Activated CD8-positive, alpha-beta T cell treated with anti-CD3 and anti-CD28 coated beads, Interleukin-2, amount 10 ng/mL, durations not matched to agents 7 days and 5 days (primary cell): ENCODE results near the gene RYK. TPM values are rescaled to one million over a fixed set of nuclear protein-coding genes. Genes with fewer than 3 reads are reported as not detected.

Experiments
- ATAC-seq: fragments of 150-1000 bp; cut with Tn5 transposase; one replicate; pipeline ENCODE4 v1.10.0; 2021; ENCODE audit warnings: moderate library complexity
- CTCF ChIA-PET: fragments of 350-600 bp; sonication (Branson Sonifier 250); formaldehyde crosslinking; loops from one replicate; lab custom pipeline; 2021; ENCODE audit warnings: antibody characterized with exemption; lab: Charles Lee
- POLR2A ChIA-PET: fragments of 350-600 bp; sonication (Branson Sonifier 250); formaldehyde crosslinking; loops from one replicate; lab custom pipeline; 2021; ENCODE audit warnings: antibody characterized with exemption; lab: Charles Lee
- DNase-seq: peaks from one replicate; pipeline ENCODE4 v3.0.0-alpha.2; 2020
- H3K27ac Mint-ChIP-seq: one replicate; pipeline ENCODE4 v1.8.0; 2021; ENCODE audit warnings: mild to moderate bottlenecking, mixed read lengths
- H3K27me3 Mint-ChIP-seq: one replicate; pipeline ENCODE4 v1.8.0; 2021; ENCODE audit warnings: low read depth, mixed read lengths
- H3K36me3 Mint-ChIP-seq: one replicate; pipeline ENCODE4 v1.8.0; 2021; ENCODE audit warnings: low read depth, mixed read lengths
- H3K4me1 Mint-ChIP-seq: one replicate; pipeline ENCODE4 v1.8.0; 2021; ENCODE audit warnings: low read depth, mixed read lengths
- H3K4me3 Mint-ChIP-seq: one replicate; pipeline ENCODE4 v1.8.0; 2021; ENCODE audit warnings: mild to moderate bottlenecking, mixed read lengths
- H3K9me3 Mint-ChIP-seq: one replicate; pipeline ENCODE4 v1.8.0; 2022; ENCODE audit warnings: mixed read lengths; ENCODE audit not compliant: insufficient read depth
- total RNA-seq, 2 experiments: library from RNA; stranded (reverse); gene quantifications; one replicate each; pipeline ENCODE4 v1.2.3, GENCODE V29; 2021

The RYK gene
- total RNA-seq, 2 experiments from 2014 or later = 6.9 to 9.4 TPM

GRCh38 chr3:134144694-134145093 lies 106.0 kb downstream of the RYK start:
- CTCF ChIA-PET = no interaction called here
- H3K4me3 Mint-ChIP-seq = no peak overlapping the region
- H3K9me3 Mint-ChIP-seq = peaks cover 4% of the 10 kb centered on the region
- POLR2A ChIA-PET = no interaction called here
- no peaks in the 10 kb centered on the region for H3K36me3 Mint-ChIP-seq
- no peak overlapping the region for H3K27ac Mint-ChIP-seq
- H3K4me1 Mint-ChIP-seq = no peaks in the 10 kb centered on the region
- DNase-seq (no peak), ATAC-seq (no peak)
- no peaks in the 10 kb centered on the region for H3K27me3 Mint-ChIP-seq

GRCh38 chr3:134143828-134144401 lies 106.7 kb downstream of the RYK start:
- POLR2A ChIA-PET = no interaction called here
- CTCF ChIA-PET = no interaction called here

DNA sequence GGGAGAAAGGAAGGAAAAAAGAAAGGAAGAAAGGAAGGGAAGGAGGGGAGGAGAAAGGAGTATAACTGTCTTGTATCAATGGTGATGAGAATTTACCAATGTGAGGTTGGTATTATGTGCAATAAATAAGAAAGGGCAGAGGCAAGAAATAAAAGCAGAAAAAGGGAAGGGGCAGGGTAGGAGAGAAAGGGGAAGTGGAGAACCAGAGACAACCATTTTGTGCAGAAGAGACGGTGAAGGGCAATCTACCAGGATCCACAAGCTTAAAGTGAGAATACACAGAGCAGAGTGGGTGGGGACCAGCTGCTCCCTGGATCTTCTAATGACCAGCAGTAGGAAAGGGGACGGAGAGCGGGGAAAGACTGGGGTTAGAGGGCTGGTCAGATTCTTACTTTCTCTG lies 114.1 kb downstream of the RYK start:
- H3K9me3 Mint-ChIP-seq = no peaks in the 10 kb centered on the region

More at GRCh38 chr3:134143828-134144401, 106.7 kb downstream of the RYK start:
- Mint-ChIP-seq H3K27me3 (no peaks in the 10 kb centered on the region), H3K4me3 (no peak overlapping the region), H3K9me3 (peaks cover 4% of the 10 kb centered on the region), H3K4me1 (no peaks in the 10 kb centered on the region), H3K27ac (no peak overlapping the region), H3K36me3 (no peaks in the 10 kb centered on the region)
- DNase-seq (no peak), ATAC-seq (no peak)

GRCh38 chr3:134134698-134135415 lies 115.8 kb downstream of the RYK start:
- ATAC-seq = no peak
- no peak for DNase-seq
- Mint-ChIP-seq H3K4me1 (no peaks in the 10 kb centered on the region), H3K27ac (no peak overlapping the region), H3K9me3 (no peaks in the 10 kb centered on the region), H3K27me3 (no peaks in the 10 kb centered on the region), H3K4me3 (no peak overlapping the region), H3K36me3 (no peaks in the 10 kb centered on the region)
- ChIA-PET CTCF (no interaction called here), POLR2A (no interaction called here)

More for the DNA sequence above, 114.1 kb downstream of the RYK start:
- no peaks in the 10 kb centered on the region for H3K4me1 Mint-ChIP-seq
- ATAC-seq (no peak), DNase-seq (no peak)
- H3K27ac Mint-ChIP-seq = peak overlapping the region; percentile 41
- no peaks in the 10 kb centered on the region for H3K27me3 Mint-ChIP-seq
- H3K36me3 Mint-ChIP-seq = no peaks in the 10 kb centered on the region
- ChIA-PET CTCF (no interaction called here), POLR2A (no interaction called here)
- no peak overlapping the region for H3K4me3 Mint-ChIP-seq

- Mint-ChIP-seq H3K27ac (no peak overlapping the region), H3K27me3 (no peaks in the 10 kb centered on the region), H3K4me3 (no peak overlapping the region), H3K9me3 (no peaks in the 10 kb centered on the region), H3K4me1 (no peaks in the 10 kb centered on the region), H3K36me3 (no peaks in the 10 kb centered on the region)
- ATAC-seq = no peak
- ChIA-PET POLR2A (no interaction called here), CTCF (interaction anchor here (0.6 kb wide), 1 partner anchor 89 kb away, joined by 4 read pairs; no protein-coding TSS in a partner anchor)
- no peak for DNase-seq
Observed at GRCh38 chr3:134134240-134134639, 116.4 kb downstream of the RYK start.

DNA sequence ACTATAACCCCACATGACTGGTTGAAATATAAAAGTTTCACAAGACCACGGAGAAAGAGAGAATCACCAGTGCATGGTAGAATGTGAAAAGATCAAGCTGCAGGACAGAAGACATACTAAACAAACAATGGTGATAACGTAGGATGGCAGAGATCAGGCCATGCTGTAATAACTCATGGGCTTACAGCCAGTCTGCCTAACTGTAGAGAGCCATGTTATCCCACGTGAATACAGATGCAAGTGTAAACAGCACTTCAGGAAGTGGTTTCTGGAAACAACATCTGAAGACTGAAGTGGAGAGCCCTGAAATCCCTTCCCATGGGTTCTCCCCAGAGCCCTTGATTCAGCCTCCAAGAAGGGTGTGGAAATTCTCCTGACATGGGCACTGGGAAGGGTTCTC lies 117.7 kb downstream of the RYK start:
- Mint-ChIP-seq H3K27ac (no peak overlapping the region), H3K36me3 (no peaks in the 10 kb centered on the region), H3K9me3 (no peaks in the 10 kb centered on the region), H3K27me3 (no peaks in the 10 kb centered on the region), H3K4me1 (no peaks in the 10 kb centered on the region), H3K4me3 (no peak overlapping the region)
- ChIA-PET POLR2A (no interaction called here), CTCF (no interaction called here)
- no peak for DNase-seq
- ATAC-seq = no peak

DNA sequence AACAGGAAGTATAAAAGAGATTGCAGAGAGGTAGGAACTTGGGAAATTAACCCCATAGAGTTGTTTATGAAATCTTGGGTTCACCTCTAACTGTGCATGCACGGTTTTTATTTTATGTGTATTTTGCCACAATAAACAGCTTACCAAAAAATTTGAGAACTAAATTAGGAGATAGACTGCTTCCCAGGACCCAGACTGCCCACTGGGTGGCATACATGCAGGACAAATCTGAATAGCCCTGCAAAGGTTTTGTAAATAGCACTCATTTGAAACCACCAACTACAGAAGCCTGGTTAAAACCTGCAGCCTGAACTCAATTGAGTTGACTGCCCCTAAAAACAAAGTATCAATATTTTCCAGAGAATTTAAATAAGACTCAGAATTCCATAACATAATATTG lies 124.5 kb downstream of the RYK start:
- ChIA-PET CTCF (no interaction called here), POLR2A (no interaction called here)
- no peaks in the 10 kb centered on the region for H3K27me3 Mint-ChIP-seq

DNA sequence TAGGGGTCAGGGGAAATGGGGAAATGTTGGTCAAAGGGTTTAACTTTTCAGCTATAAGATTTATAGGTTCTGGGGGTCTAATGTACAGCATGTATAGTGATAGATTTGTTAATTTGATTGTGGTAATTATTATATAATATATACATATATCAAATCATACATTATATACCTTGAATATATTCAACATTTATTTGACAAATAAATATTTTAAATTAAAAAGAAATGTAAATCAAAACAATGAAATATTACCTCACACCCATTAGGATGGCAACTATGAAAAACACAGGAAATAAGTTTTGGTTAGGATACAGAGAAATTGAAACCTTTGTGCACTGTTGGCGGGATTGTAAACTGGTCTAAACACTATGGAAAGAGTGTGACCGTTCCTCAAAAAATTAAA lies 135.9 kb downstream of the RYK start:
- H3K4me1 Mint-ChIP-seq = no peaks in the 10 kb centered on the region
- ATAC-seq (no peak), DNase-seq (no peak)
- H3K27ac Mint-ChIP-seq = no peak overlapping the region
- no peak overlapping the region for H3K4me3 Mint-ChIP-seq
- H3K36me3 Mint-ChIP-seq = no peaks in the 10 kb centered on the region
- CTCF ChIA-PET = no interaction called here
- peaks cover 3% of the 10 kb centered on the region for H3K27me3 Mint-ChIP-seq
- H3K9me3 Mint-ChIP-seq = peaks cover 4% of the 10 kb centered on the region
- POLR2A ChIA-PET = no interaction called here

More for the DNA sequence above, 124.5 kb downstream of the RYK start:
- DNase-seq (no peak), ATAC-seq (no peak)
- Mint-ChIP-seq H3K4me3 (no peak overlapping the region), H3K27ac (no peak overlapping the region), H3K4me1 (no peaks in the 10 kb centered on the region), H3K36me3 (no peaks in the 10 kb centered on the region), H3K9me3 (peaks cover 8% of the 10 kb centered on the region)

DNA sequence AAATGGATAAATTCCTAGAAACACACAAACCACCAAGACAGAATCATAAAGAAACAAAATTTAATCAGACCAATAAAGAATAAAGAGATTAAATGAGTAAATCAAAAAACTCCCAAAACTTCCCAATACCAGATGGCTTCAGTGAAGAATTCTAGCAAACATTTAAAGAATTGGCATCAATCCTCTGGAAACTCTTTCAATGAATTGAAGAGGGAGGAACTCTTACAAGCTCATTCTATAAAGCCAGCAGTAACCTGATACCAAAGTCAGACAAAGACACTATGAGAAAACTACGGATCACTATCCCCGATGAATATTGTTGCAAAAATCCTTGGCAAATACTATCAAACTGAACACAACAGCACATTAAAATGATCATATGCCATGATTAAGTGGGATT lies 139.0 kb downstream of the RYK start:
- H3K4me3 Mint-ChIP-seq = no peak overlapping the region
- DNase-seq (no peak), ATAC-seq (no peak)
- peaks cover 3% of the 10 kb centered on the region for H3K27me3 Mint-ChIP-seq
- no peak overlapping the region for H3K27ac Mint-ChIP-seq
- no peaks in the 10 kb centered on the region for H3K4me1 Mint-ChIP-seq
- ChIA-PET POLR2A (no interaction called here), CTCF (no interaction called here)
- H3K36me3 Mint-ChIP-seq = no peaks in the 10 kb centered on the region
- H3K9me3 Mint-ChIP-seq = no peaks in the 10 kb centered on the region

GRCh38 chr3:134110963-134111362 lies 139.7 kb downstream of the RYK start:
- H3K9me3 Mint-ChIP-seq = no peaks in the 10 kb centered on the region
- no peak overlapping the region for H3K4me3 Mint-ChIP-seq
- no peak for DNase-seq
- no peak for ATAC-seq
- no peaks in the 10 kb centered on the region for H3K4me1 Mint-ChIP-seq
- H3K27ac Mint-ChIP-seq = no peak overlapping the region
- ChIA-PET POLR2A (no interaction called here), CTCF (no interaction called here)
- H3K36me3 Mint-ChIP-seq = no peaks in the 10 kb centered on the region
- peaks cover 3% of the 10 kb centered on the region for H3K27me3 Mint-ChIP-seq
